CD4-positive, alpha-beta T cell treated with Interleukin-4 for 4 hours (primary cell): ENCODE data around the gene USO1.

Source experiments
- DNase-seq: peaks from one replicate; pipeline ENCODE4 v3.0.0-alpha.2; 2020

USO1 gene

GRCh38 chr4:75848171-75848760, 123.9 kb downstream of the USO1 start:
- DNase-seq, result peak; percentile 57

- no peak for DNase-seq
Measured at GRCh38 chr4:75848891-75849290, 124.5 kb downstream of the USO1 start.

GRCh38 chr4:75849461-75849860, 125.1 kb downstream of the USO1 start:
- DNase-seq, result no peak

- no peak for DNase-seq
Measured at GRCh38 chr4:75858721-75859120, 134.3 kb downstream of the USO1 start.

- DNase-seq, result no peak
Measured at GRCh38 chr4:75860606-75861005, 136.2 kb downstream of the USO1 start.
